A673 (cell line): ENCODE measurements around the gene INHBA. TPM values are rescaled to one million over a fixed set of nuclear protein-coding genes. Genes with fewer than 3 reads are reported as not detected.

Experiments used
- BruUV-seq: library from RNA; stranded (reverse); fragments of 400-500 nt; replicated peaks from 2 replicates; lab custom pipeline; 2021; lab: Mats Ljungman, UMichigan
- CTCF ChIA-PET: fragments of 300-600 bp; sonication (Branson Sonifier 250); formaldehyde crosslinking; loops from one replicate; lab custom pipeline; 2022; ENCODE audit warnings: antibody characterized with exemption; lab: Charles Lee
- POLR2A ChIA-PET: fragments of 300-600 bp; sonication (Branson Sonifier 250); formaldehyde crosslinking; loops from one replicate; lab custom pipeline; 2022; ENCODE audit warnings: antibody characterized with exemption; ENCODE audit not compliant: low non-redundant PET; lab: Charles Lee
- DNase-seq: peaks from one replicate; pipeline ENCODE4 v3.0.0-alpha.2; 2015; ENCODE audit warnings: low spot score
- H3K27ac ChIP-seq: fragments of 200-600 bp; sonication (generic); 2 replicates; pipeline ENCODE4 v1.5.1; 2016; ENCODE audit warnings: mixed run types, low read depth, mild to moderate bottlenecking, mixed read lengths, antibody characterized with exemption, low read length; ENCODE audit not compliant: poor library complexity, severe bottlenecking
- H3K27me3 ChIP-seq: fragments of 200-600 bp; sonication (generic); replicated peaks from 2 replicates; pipeline ENCODE4 v1.6.1; 2017; ENCODE audit warnings: mixed run types, low read depth, mild to moderate bottlenecking, mixed read lengths, antibody characterized with exemption, low read length; ENCODE audit not compliant: insufficient read depth, poor library complexity
- H3K36me3 ChIP-seq: fragments of 200-600 bp; sonication (generic); 2 replicates; pipeline ENCODE4 v1.6.1; 2016; ENCODE audit warnings: mixed run types, mild to moderate bottlenecking, mixed read lengths, antibody characterized with exemption, low read length; ENCODE audit not compliant: insufficient read depth, poor library complexity, severe bottlenecking
- H3K4me1 ChIP-seq: fragments of 200-600 bp; sonication (generic); 2 replicates; pipeline ENCODE4 v1.6.1; 2017; ENCODE audit warnings: mixed run types, mild to moderate bottlenecking, mixed read lengths, antibody characterized with exemption, low read length; ENCODE audit not compliant: insufficient read depth, poor library complexity, severe bottlenecking
- H3K4me3 ChIP-seq: fragments of 200-600 bp; sonication (generic); 2 replicates; pipeline ENCODE4 v1.5.1; 2016; ENCODE audit warnings: low read depth, mixed run types, mild to moderate bottlenecking, mixed read lengths, low read length; ENCODE audit not compliant: poor library complexity, severe bottlenecking
- H3K9me3 ChIP-seq: fragments of 200-600 bp; sonication (generic); 2 replicates; pipeline ENCODE4 v1.6.1; 2016; ENCODE audit warnings: mixed run types, low read depth, mild to moderate bottlenecking, mixed read lengths, antibody characterized with exemption, low read length; ENCODE audit not compliant: poor library complexity, severe bottlenecking
- EZH2 ChIP-seq: fragments of 200-600 bp; sonication (generic); IDR thresholded peaks from 2 replicates; pipeline ENCODE4 v1.6.1; 2017; ENCODE audit warnings: borderline replicate concordance, low read depth, mild to moderate bottlenecking, mixed read lengths, antibody characterized with exemption, low read length; ENCODE audit not compliant: poor library complexity, severe bottlenecking
- intact Hi-C: fragments of 100-400 bp; cut with micrococcal nuclease; formaldehyde crosslinking; loops from one replicate; pipeline ENCODE4 v1.10.0; 2022; ENCODE audit not compliant: unreplicated experiment
- total RNA-seq: library from RNA; stranded (reverse); gene quantifications from 2 replicates; pipeline ENCODE4 v1.2.3, GENCODE V29; 2021
- TF ChIP-seq, protein P1 (sequence below): fragments of 300-800, 200-600 bp; sonication (generic); conservative IDR thresholded peaks from 2 replicates; pipeline ENCODE4 v1.5.1; 2017; ENCODE audit warnings: low read depth, mild to moderate bottlenecking, antibody characterized with exemption, low read length, moderate library complexity, mixed read lengths

INHBA gene
- total RNA-seq, 1 experiment from 2014 or later, result 1.7 TPM

DNA sequence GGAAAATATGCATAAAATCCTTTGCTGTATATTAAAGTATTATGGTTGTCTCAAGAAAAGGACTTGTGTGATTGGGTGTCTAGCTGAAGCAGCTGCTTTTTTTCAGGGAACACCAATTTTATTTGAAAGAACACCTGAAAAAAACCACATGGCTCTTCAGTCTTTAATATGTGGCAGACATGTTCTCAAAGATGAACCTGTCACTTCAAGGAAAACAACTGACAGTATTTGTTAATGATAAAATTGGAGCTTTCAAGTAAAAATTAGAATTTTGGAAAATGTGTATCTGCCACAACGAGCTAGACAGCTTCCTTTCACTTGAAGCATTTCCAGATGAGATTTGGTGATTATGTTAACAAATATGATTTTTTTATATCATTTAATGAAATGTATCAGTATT lies 59.3 kb downstream of the INHBA start:
- BruUV-seq, result no TSS peak
- CTCF ChIA-PET, result no interaction called here
- POLR2A ChIA-PET, result no interaction called here
- H3K4me3 ChIP-seq, result no peak overlapping the region
- DNase-seq, result no peak
- H3K9me3 ChIP-seq, result no peaks in the 10 kb centered on the region
- H3K27ac ChIP-seq, result no peak overlapping the region
- TF ChIP-seq, protein P1, sequence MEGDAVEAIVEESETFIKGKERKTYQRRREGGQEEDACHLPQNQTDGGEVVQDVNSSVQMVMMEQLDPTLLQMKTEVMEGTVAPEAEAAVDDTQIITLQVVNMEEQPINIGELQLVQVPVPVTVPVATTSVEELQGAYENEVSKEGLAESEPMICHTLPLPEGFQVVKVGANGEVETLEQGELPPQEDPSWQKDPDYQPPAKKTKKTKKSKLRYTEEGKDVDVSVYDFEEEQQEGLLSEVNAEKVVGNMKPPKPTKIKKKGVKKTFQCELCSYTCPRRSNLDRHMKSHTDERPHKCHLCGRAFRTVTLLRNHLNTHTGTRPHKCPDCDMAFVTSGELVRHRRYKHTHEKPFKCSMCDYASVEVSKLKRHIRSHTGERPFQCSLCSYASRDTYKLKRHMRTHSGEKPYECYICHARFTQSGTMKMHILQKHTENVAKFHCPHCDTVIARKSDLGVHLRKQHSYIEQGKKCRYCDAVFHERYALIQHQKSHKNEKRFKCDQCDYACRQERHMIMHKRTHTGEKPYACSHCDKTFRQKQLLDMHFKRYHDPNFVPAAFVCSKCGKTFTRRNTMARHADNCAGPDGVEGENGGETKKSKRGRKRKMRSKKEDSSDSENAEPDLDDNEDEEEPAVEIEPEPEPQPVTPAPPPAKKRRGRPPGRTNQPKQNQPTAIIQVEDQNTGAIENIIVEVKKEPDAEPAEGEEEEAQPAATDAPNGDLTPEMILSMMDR, result no peak
- TF ChIP-seq EZH2, result no peak
- intact Hi-C loops, result no loop called here
- H3K36me3 ChIP-seq, result no peaks in the 10 kb centered on the region
- no peaks in the 10 kb centered on the region for H3K4me1 ChIP-seq
- H3K27me3 ChIP-seq, result no peaks in the 10 kb centered on the region

DNA sequence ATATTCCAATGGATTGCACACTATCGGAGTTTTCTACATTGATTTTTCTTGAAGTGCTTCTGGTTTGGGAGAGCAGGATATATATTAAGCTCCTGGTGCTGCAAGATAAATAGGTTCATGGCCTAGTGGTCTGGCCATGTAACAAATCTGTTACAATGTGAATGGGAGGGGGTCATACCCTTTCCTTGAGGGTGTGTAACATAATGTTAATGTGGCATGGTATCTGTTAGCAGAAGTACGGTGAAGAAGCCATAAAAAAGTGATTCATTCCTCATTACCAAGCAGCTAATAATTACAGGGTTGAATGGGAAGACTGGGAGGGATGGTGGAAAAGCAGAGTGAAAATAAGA lies 61.2 kb downstream of the INHBA start:
- DNase-seq, result no peak
- Histone ChIP-seq H3K4me1 (no peaks in the 10 kb centered on the region), H3K4me3 (no peak overlapping the region), H3K36me3 (no peaks in the 10 kb centered on the region), H3K27me3 (no peaks in the 10 kb centered on the region), H3K27ac (no peak overlapping the region), H3K9me3 (no peaks in the 10 kb centered on the region)
- no TSS peak for BruUV-seq
- ChIA-PET CTCF (no interaction called here), POLR2A (no interaction called here)
- intact Hi-C loops, result no loop called here
- no peak for TF ChIP-seq EZH2
- TF ChIP-seq, protein P1, result no peak

DNA sequence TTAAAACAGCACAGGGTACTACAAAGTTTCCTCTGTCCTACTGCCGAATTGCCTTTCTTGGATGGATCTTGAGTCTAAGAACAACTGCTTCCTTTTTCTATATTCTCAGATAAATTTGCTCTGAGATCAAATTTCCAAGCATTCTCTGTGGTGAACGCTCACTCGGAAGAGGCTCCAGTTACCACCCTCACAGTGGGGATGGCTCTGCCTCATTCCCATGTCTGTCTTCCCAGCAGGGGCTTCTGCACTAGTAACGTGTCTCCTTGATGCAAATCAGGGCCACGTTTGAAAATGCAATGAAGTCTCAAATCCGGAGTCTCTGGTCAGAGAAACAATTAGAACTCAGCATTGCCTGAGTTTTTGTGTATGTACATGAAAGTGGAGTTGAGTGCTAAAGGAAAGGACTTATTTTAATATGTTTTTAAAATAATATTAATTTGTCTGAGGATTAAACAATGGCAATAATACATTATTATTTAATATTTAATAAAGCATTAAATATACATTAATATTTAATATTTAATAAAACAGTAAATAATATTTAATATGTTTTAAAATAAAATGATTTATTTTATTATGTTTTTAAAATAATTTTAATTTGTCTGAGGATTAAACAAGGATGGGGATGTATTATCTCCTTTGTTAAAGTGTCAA lies 61.8 kb downstream of the INHBA start:
- no peaks in the 10 kb centered on the region for H3K36me3 ChIP-seq
- H3K9me3 ChIP-seq, result no peaks in the 10 kb centered on the region
- CTCF ChIA-PET, result no interaction called here
- H3K4me1 ChIP-seq, result no peaks in the 10 kb centered on the region
- intact Hi-C loops, result no loop called here
- no peaks in the 10 kb centered on the region for H3K27me3 ChIP-seq
- no peak overlapping the region for H3K27ac ChIP-seq
- DNase-seq, result peak; percentile 68
- no TSS peak for BruUV-seq
- no peak for TF ChIP-seq EZH2
- TF ChIP-seq, protein P1, result no peak
- H3K4me3 ChIP-seq, result no peak overlapping the region
- POLR2A ChIA-PET, result no interaction called here
